GM23338 (cell line): ENCODE data around the gene MAP3K5. TPM values are rescaled to one million over a fixed set of nuclear protein-coding genes. Genes with fewer than 3 reads are reported as not detected.

Source experiments
- ATAC-seq: fragments of 200-7000 bp; cut with Tn5 transposase; 3 replicates; pipeline ENCODE4 v1.9.1; 2020
- DNase-seq: peaks from one replicate; pipeline ENCODE4 v3.0.0-alpha.2; 2015; ENCODE audit warnings: low spot score
- H2AFZ ChIP-seq: fragments of 200-600 bp; sonication (generic); 2 replicates; pipeline ENCODE4 v1.8.0; 2016; ENCODE audit warnings: antibody characterized with exemption, mild to moderate bottlenecking, moderate library complexity
- H3F3A ChIP-seq: fragments of 200-600 bp; sonication (generic); replicated peaks from 2 replicates; pipeline ENCODE4 v1.8.0; 2017; ENCODE audit warnings: antibody characterized with exemption, mixed run types, low read depth
- H3K27ac ChIP-seq: fragments of 200-600 bp; sonication (generic); 2 replicates; pipeline ENCODE4 v1.6.1; 2016; ENCODE audit warnings: low read depth
- H3K27me3 ChIP-seq: fragments of 200-600 bp; sonication (generic); 2 replicates; pipeline ENCODE4 v1.8.0; 2016; ENCODE audit warnings: mild to moderate bottlenecking, mixed run types, moderate library complexity; ENCODE audit not compliant: insufficient read depth
- H3K36me3 ChIP-seq: fragments of 200-600 bp; sonication (generic); 2 replicates; pipeline ENCODE4 v1.8.0; 2016; ENCODE audit warnings: mild to moderate bottlenecking; ENCODE audit not compliant: insufficient read depth
- H3K4me1 ChIP-seq: fragments of 200-600 bp; sonication (generic); 2 replicates; pipeline ENCODE4 v1.8.0; 2016; ENCODE audit warnings: mild to moderate bottlenecking, moderate library complexity; ENCODE audit not compliant: insufficient read depth
- H3K4me2 ChIP-seq: fragments of 200-600 bp; sonication (generic); 2 replicates; pipeline ENCODE4 v1.7.1; 2017; ENCODE audit warnings: mixed run types
- H3K4me3 ChIP-seq: fragments of 200-600 bp; sonication (generic); 2 replicates; pipeline ENCODE4 v1.6.1; 2016; ENCODE audit warnings: mixed run types
- H3K79me2 ChIP-seq: fragments of 200-600 bp; sonication (generic); replicated peaks from 2 replicates; pipeline ENCODE4 v1.8.0; 2017; ENCODE audit warnings: mild to moderate bottlenecking; ENCODE audit not compliant: insufficient read depth
- H3K9me2 ChIP-seq: fragments of 200-600 bp; sonication (generic); 2 replicates; pipeline ENCODE4 v1.8.0; 2017; ENCODE audit not compliant: insufficient read depth
- H4K20me1 ChIP-seq: fragments of 200-600 bp; sonication (generic); replicated peaks from 2 replicates; pipeline ENCODE4 v1.8.0; 2017; ENCODE audit warnings: mild to moderate bottlenecking; ENCODE audit not compliant: insufficient read depth
- H3K27ac Mint-ChIP-seq: 2 replicates; pipeline ENCODE4 v1.8.0; 2020; ENCODE audit warnings: inconsistent platforms, mild to moderate bottlenecking, moderate library complexity, mixed read lengths
- H3K27me3 Mint-ChIP-seq: 3 replicates; pipeline ENCODE4 v1.8.0; 2022; ENCODE audit warnings: low read depth, mild to moderate bottlenecking, moderate library complexity, mixed read lengths, inconsistent platforms; ENCODE audit not compliant: insufficient read depth, poor library complexity
- H3K36me3 Mint-ChIP-seq: 3 replicates; pipeline ENCODE4 v1.8.0; 2021; ENCODE audit warnings: low read depth, mild to moderate bottlenecking, inconsistent platforms, moderate library complexity, mixed read lengths
- H3K4me1 Mint-ChIP-seq: 3 replicates; pipeline ENCODE4 v1.8.0; 2020; ENCODE audit warnings: mild to moderate bottlenecking, inconsistent platforms, mixed read lengths
- H3K4me3 Mint-ChIP-seq: 3 replicates; pipeline ENCODE4 v1.8.0; 2021; ENCODE audit warnings: moderate library complexity, mild to moderate bottlenecking, inconsistent platforms, mixed read lengths
- H3K9me3 Mint-ChIP-seq: 3 replicates; pipeline ENCODE4 v1.8.0; 2020; ENCODE audit warnings: moderate library complexity, mild to moderate bottlenecking, inconsistent platforms, mixed read lengths
- CREB1 ChIP-seq: fragments of 250-450 bp; sonication (Bioruptor Pico); IDR thresholded peaks from 2 replicates; pipeline ENCODE4 v1.5.0; 2020; ENCODE audit warnings: low read depth, mild to moderate bottlenecking, moderate library complexity
- CTCF ChIP-seq, 2 experiments: fragments of 200-600 bp in 1 of 2; sonication (generic) in 1 of 2; conservative IDR thresholded peaks; 2 replicates each; pipeline versions ENCODE4 v1.5.1 to v1.6.1; 2016 to 2017; ENCODE audit warnings: antibody characterized with exemption in 2 of 2, low read depth in 2 of 2, mild to moderate bottlenecking in 2 of 2, moderate library complexity in 1 of 2
- EZH2phosphoT487 ChIP-seq: fragments of 200-600 bp; sonication (generic); IDR thresholded peaks from one replicate; pipeline ENCODE4 v1.8.1; 2018; ENCODE audit warnings: antibody characterized with exemption; ENCODE audit not compliant: unreplicated experiment
- NANOG ChIP-seq: IDR thresholded peaks from 2 replicates; pipeline ENCODE4 v1.6.1; 2016; ENCODE audit warnings: antibody characterized with exemption, borderline replicate concordance
- POLR2AphosphoS5 ChIP-seq: IDR thresholded peaks from 2 replicates; pipeline ENCODE4 v1.6.1; 2016; ENCODE audit warnings: antibody characterized with exemption, low read depth
- STAT1 ChIP-seq: IDR thresholded peaks from one replicate; pipeline ENCODE4 v1.6.1; 2016; ENCODE audit warnings: antibody characterized with exemption; ENCODE audit not compliant: unreplicated experiment
- polyA plus RNA-seq: library from polyadenylated mRNA; unstranded; fragments of >200 nt; fragmentation: Nextera tagmentation; extraction: Ambion mirVana; gene quantifications from 2 replicates; pipeline ENCODE4 v1.2.1, GENCODE V29; 2016
- total RNA-seq: library from RNA; depleted of rRNA; stranded (reverse); fragments of >200 nt; shearing (Covaris generic); gene quantifications from 2 replicates; pipeline ENCODE4 v1.2.3, GENCODE V29; 2014
- TF ChIP-seq, protein P1 (sequence below): fragments of 250-450 bp; sonication (Bioruptor Pico); IDR thresholded peaks from 2 replicates; pipeline ENCODE4 v1.5.0; 2020; ENCODE audit warnings: mild to moderate bottlenecking, moderate library complexity
- TF ChIP-seq, protein P2 (sequence below): IDR thresholded peaks from one replicate; pipeline ENCODE4 v1.6.1; 2018; ENCODE audit warnings: antibody characterized with exemption; ENCODE audit not compliant: unreplicated experiment

MAP3K5 gene
- total and polyA plus RNA-seq, 2 experiments from 2014 or later: 0.76 to 2.8 TPM

GRCh38 chr6:136749359-136749997 is 42.8 kb downstream of the MAP3K5 start:
- Mint-ChIP-seq H3K27ac (no peak overlapping the region; the same call in 1 of the 2 replicates), H3K27me3 (peaks cover 6% of the 10 kb centered on the region), H3K9me3 (no peaks in the 10 kb centered on the region), H3K4me3 (no peak overlapping the region), H3K36me3 (no peaks in the 10 kb centered on the region), H3K4me1 (peaks cover 19% of the 10 kb centered on the region)
- Histone ChIP-seq H3K27me3 (no peaks in the 10 kb centered on the region), H3K4me2 (no peak overlapping the region), H4K20me1 (no peaks in the 10 kb centered on the region), H3K4me1 (peaks cover 4% of the 10 kb centered on the region; the same call in 1 of the 2 replicates), H3K79me2 (no peaks in the 10 kb centered on the region), H3K4me3 (no peak overlapping the region), H2AFZ (no peak overlapping the region), H3K36me3 (no peaks in the 10 kb centered on the region), H3F3A (no peaks in the 10 kb centered on the region), H3K27ac (no peak overlapping the region), H3K9me2 (no peaks in the 10 kb centered on the region)
- DNase-seq: no peak
- no peak for ATAC-seq
- TF ChIP-seq, protein P1, sequence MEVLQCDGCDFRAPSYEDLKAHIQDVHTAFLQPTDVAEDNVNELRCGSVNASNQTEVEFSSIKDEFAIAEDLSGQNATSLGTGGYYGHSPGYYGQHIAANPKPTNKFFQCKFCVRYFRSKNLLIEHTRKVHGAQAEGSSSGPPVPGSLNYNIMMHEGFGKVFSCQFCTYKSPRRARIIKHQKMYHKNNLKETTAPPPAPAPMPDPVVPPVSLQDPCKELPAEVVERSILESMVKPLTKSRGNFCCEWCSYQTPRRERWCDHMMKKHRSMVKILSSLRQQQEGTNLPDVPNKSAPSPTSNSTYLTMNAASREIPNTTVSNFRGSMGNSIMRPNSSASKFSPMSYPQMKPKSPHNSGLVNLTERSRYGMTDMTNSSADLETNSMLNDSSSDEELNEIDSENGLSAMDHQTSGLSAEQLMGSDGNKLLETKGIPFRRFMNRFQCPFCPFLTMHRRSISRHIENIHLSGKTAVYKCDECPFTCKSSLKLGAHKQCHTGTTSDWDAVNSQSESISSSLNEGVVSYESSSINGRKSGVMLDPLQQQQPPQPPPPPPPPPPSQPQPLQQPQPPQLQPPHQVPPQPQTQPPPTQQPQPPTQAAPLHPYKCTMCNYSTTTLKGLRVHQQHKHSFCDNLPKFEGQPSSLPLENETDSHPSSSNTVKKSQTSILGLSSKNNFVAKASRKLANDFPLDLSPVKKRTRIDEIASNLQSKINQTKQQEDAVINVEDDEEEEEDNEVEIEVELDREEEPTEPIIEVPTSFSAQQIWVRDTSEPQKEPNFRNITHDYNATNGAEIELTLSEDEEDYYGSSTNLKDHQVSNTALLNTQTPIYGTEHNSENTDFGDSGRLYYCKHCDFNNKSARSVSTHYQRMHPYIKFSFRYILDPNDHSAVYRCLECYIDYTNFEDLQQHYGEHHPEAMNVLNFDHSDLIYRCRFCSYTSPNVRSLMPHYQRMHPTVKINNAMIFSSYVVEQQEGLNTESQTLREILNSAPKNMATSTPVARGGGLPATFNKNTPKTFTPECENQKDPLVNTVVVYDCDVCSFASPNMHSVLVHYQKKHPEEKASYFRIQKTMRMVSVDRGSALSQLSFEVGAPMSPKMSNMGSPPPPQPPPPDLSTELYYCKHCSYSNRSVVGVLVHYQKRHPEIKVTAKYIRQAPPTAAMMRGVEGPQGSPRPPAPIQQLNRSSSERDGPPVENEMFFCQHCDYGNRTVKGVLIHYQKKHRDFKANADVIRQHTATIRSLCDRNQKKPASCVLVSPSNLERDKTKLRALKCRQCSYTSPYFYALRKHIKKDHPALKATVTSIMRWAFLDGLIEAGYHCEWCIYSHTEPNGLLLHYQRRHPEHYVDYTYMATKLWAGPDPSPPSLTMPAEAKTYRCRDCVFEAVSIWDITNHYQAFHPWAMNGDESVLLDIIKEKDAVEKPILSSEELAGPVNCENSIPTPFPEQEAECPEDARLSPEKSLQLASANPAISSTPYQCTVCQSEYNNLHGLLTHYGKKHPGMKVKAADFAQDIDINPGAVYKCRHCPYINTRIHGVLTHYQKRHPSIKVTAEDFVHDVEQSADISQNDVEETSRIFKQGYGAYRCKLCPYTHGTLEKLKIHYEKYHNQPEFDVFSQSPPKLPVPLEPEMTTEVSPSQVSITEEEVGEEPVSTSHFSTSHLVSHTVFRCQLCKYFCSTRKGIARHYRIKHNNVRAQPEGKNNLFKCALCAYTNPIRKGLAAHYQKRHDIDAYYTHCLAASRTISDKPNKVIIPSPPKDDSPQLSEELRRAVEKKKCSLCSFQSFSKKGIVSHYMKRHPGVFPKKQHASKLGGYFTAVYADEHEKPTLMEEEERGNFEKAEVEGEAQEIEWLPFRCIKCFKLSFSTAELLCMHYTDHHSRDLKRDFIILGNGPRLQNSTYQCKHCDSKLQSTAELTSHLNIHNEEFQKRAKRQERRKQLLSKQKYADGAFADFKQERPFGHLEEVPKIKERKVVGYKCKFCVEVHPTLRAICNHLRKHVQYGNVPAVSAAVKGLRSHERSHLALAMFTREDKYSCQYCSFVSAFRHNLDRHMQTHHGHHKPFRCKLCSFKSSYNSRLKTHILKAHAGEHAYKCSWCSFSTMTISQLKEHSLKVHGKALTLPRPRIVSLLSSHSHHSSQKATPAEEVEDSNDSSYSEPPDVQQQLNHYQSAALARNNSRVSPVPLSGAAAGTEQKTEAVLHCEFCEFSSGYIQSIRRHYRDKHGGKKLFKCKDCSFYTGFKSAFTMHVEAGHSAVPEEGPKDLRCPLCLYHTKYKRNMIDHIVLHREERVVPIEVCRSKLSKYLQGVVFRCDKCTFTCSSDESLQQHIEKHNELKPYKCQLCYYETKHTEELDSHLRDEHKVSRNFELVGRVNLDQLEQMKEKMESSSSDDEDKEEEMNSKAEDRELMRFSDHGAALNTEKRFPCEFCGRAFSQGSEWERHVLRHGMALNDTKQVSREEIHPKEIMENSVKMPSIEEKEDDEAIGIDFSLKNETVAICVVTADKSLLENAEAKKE (CRISPR knock-in tag): no peak
- TF ChIP-seq POLR2AphosphoS5 (no peak), CTCF (conservative IDR thresholded peaks at IDR 0.05; ENCODE audit: low read depth in 2 of 2) (no peak), NANOG (no peak), STAT1 (no peak), CREB1 (no peak), EZH2phosphoT487 (no peak)
- TF ChIP-seq, protein P2, sequence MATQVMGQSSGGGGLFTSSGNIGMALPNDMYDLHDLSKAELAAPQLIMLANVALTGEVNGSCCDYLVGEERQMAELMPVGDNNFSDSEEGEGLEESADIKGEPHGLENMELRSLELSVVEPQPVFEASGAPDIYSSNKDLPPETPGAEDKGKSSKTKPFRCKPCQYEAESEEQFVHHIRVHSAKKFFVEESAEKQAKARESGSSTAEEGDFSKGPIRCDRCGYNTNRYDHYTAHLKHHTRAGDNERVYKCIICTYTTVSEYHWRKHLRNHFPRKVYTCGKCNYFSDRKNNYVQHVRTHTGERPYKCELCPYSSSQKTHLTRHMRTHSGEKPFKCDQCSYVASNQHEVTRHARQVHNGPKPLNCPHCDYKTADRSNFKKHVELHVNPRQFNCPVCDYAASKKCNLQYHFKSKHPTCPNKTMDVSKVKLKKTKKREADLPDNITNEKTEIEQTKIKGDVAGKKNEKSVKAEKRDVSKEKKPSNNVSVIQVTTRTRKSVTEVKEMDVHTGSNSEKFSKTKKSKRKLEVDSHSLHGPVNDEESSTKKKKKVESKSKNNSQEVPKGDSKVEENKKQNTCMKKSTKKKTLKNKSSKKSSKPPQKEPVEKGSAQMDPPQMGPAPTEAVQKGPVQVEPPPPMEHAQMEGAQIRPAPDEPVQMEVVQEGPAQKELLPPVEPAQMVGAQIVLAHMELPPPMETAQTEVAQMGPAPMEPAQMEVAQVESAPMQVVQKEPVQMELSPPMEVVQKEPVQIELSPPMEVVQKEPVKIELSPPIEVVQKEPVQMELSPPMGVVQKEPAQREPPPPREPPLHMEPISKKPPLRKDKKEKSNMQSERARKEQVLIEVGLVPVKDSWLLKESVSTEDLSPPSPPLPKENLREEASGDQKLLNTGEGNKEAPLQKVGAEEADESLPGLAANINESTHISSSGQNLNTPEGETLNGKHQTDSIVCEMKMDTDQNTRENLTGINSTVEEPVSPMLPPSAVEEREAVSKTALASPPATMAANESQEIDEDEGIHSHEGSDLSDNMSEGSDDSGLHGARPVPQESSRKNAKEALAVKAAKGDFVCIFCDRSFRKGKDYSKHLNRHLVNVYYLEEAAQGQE: no peak
